Thoracic aorta endothelial cell (primary cell): ENCODE data around the gene PSTPIP2. TPM values are rescaled to one million over a fixed set of nuclear protein-coding genes. Genes with fewer than 3 reads are reported as not detected.

Experiments used
- small RNA-seq: library from RNA; depleted of rRNA; stranded (forward); fragments of <200 nt; gene quantifications from one replicate; pipeline ENCODE3, GENCODE V24; 2012
- total RNA-seq: library from RNA; depleted of rRNA; stranded (reverse); fragments of >200 nt; gene quantifications from 2 replicates; pipeline ENCODE4 v1.2.3, GENCODE V29; 2012

PSTPIP2 gene
- 4.7 and 12.9 TPM in 2 replicates for total RNA-seq

DNA sequence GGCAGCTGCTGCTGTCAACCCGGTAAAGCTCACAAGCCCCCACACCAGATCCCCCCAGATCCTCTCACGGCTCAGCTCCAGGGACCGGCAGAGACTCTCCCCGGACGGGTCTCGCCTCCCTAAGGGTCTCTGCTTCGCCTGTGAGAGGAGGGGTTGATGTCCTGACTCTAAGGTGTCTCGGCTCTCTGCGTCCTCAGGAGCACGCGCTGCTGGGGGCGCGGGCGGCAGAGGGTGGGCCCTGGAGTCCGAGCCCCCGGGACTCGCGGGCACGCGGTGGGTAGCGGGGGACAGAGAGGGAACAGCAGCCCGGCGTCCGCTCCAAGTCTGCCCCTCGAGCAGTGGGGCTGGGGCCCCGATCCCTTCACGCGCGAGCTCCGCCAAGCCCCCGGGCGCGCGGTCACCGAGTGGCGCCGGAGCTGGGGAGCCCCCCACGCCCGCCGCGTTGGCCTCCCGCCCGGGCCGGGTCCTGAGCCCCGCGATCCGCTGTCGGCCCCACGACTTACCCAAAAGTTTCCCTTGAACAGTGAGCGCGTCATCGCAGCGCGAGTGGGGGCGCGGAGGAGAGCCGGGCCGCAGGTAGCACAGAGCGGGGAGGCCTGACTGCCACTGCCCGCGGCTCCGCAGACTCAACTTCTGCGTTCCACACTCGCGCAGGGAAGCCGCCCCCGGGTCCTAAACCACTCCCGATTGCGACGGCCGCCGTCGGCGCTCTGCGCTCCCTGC is at the start of gene PSTPIP2:
Gene PSTPIP2, minus strand, starts transcription at position 608 of the 723 bp plus-strand sequence. Its CDS starts 72 bp downstream, at position 536.

GRCh38 chr18:46104128-46104911 is 32.3 kb upstream of the PSTPIP2 start, which contains the start of gene HAUS1:
TSS of gene HAUS1 (plus strand) at chr18:46104385. CDS start at chr18:46104412, 27 bp downstream.

DNA sequence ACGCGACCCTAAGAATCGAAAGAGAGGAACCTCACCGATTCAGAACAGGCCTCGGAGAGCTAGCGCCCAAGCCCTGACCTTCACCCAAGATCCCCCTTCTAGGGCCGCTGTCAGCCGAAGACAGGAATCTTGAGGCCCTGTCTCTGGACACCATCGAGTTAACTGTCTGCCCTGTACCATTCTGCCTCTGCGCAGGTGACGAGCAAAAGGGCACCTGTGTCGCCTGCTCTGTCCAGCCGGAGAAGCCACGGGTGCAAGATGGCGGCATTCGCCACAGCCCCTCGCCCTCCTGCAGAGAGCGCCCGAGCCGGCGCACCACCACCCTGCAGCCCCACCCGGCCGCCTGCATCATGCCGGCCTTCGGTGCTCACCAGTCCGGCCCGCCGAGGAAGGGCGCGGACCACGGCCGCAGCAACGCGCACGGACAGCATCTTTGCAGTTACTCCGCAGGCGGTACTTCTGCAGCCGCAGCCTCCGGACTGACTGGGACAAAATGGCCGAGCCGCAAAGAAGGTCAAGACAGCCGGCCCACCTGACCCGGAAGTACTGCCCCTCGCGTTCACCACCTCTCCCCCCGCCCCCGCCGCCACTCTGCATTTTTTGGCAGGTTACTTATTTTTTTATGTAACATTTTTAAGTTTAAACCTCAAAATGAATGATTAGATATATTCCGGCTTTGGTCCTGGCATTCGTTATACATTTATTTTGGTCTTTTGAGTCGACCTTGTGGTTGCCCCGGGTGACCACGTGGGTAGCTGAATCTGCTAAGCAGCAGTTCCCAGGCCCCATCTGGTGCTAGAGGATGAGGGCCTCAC is 25.9 kb upstream of the PSTPIP2 start, which contains the start of gene ATP5F1A:
Gene ATP5F1A, minus strand, starts transcription at position 496 of the 815 bp plus-strand sequence. Its CDS starts 65 bp downstream, at position 431.

GRCh38 chr18:45967007-45967706 is 104.9 kb downstream of the PSTPIP2 start, which contains the start of gene EPG5:
TSS of gene EPG5 (minus strand) at chr18:45967329. CDS start at chr18:45967239, 90 bp downstream.

Small RNAs within 50 kb of the gene (small RNA-seq; reads per million reads assigned to genes)
- gene RN7SKP26: not detected
- not detected for gene RNU6-1278P
- not detected for gene RNY4P37

Other genes starting within 250 kb of the PSTPIP2 start
- 0.14 TPM in 1 of 2 replicates, not detected in the other for gene SIGLEC15, start 246.6 kb downstream of the PSTPIP2 start, total RNA-seq
- gene EPG5, start 104.9 kb downstream of the PSTPIP2 start, total RNA-seq: 27.9 and 37.8 TPM in 2 replicates
- 944 and 1,163 TPM in 2 replicates for gene ATP5F1A, start 26.0 kb upstream of the PSTPIP2 start, total RNA-seq
- 91.0 and 92.9 TPM in 2 replicates for gene HAUS1, start 32.1 kb upstream of the PSTPIP2 start, total RNA-seq